NCI-H748 treated with DMSO at 0.1 percent for 48 hours (cell line): ENCODE measurements around the gene KRT2.

Experiments used
- DNase-seq: peaks from one replicate; lab custom pipeline; 2025; lab: John Stamatoyannopoulos, UW

Gene KRT2

GRCh38 chr12:52615208-52615868 lies 36.7 kb downstream of the KRT2 start:
- no peak for DNase-seq

GRCh38 chr12:52614381-52615207 lies 37.4 kb downstream of the KRT2 start:
- DNase-seq: no peak

GRCh38 chr12:52613384-52614030 lies 38.5 kb downstream of the KRT2 start:
- DNase-seq: no peak

DNA sequence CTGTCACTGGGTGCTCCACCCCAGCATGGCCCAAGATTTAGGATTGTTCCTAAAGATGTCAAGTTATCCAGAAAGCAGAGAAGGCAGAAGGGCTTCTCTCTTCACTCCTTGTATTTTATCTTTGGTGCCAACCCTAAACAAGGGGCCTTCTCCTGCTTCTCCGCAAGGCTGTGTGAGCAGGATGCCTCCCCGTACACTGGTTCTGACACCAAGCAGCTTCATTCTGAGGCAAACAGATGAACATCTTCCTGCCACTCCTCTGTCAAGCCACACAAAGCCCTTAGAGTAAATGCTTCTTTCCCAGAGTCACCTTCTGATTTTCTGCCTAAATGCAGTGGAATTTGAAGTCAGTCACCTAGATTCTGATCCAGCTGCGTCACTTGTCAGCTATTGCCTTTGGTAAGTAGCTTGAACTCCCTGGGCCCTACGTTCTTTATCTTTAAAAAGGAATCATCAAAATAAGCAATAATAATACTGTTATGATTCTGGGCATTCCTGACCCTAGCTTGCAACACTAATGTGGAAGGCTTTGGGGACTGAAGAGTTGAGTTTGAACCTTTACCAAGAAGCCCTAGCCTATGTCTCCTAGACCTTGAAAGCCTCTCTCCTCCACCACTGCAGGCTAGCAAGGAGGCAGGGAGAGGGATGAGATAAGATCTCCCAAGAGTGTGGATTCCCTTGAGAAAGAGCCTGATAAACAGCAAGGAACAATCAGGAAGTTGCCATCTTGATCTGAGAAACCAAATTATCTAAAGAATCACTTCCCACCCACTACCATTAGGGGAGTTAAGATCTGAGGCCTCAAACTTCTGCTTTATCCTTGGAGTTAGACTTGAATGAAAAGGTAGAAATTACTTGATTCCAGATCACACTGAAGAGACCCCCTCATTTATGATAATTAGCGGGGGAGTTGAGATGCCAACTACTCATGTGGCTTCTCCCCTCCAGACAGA lies 39.3 kb downstream of the KRT2 start:
- no peak for DNase-seq

DNA sequence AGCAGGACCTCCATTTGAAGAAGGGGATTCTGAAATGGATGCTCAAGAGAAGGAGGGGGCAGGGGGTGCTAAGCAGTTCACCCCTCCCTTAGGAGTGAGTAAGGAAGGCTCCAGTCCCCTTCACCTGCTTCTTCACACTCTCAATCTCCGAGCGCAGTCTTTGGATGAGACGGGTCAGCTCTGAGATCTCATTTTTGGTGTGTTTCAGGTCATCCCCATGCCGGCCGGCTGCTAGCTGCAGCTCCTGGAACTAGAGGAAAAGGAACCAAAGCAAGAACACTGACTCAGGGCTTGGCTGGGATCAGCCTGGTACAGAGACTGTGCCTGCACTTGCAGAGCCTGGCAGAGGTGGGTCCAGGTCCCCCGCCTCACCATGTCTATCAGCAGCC lies 40.9 kb downstream of the KRT2 start:
- DNase-seq: no peak

DNA sequence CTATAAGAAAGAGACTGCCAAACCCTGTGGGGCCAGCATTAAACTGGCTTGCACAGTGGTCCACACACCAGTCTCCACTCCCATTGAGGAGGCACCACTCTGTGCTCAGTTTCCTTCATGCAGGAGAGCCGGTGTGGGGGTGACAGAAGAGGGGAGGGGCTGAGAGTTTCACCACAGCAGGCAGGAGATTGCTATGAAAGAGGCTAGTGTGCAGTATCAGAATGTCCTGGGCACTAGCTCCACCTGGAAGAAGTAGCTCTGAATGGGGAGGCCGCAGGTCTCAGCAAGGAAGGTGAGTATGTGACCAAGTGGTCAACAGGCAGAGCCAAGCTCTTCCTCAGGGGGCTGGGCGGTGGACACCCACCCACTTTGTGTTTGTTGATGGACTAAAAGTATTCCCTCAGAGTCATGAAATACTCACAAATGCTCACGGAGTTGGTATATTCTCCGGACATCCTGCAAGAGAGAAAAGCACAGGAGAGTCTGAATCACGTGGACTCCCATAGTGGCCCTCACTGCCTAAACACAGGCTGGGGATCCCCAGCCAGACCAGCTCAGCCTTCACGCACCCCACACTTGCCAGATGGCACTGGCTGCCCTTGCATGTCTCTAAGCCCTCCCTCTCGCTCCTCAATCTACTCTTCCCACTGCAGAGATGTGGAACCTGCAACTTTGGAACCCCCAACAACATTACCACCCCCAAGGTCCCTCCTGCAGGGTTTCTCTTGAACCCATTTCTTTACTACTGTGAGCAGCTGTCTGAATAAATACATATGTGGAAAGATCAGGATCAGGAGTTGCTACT lies 43.0 kb downstream of the KRT2 start:
- DNase-seq: no peak

GRCh38 chr12:52608161-52608560 lies 43.9 kb downstream of the KRT2 start:
- no peak for DNase-seq

- no peak for DNase-seq
Observed at GRCh38 chr12:52607314-52607713, 44.7 kb downstream of the KRT2 start.

DNA sequence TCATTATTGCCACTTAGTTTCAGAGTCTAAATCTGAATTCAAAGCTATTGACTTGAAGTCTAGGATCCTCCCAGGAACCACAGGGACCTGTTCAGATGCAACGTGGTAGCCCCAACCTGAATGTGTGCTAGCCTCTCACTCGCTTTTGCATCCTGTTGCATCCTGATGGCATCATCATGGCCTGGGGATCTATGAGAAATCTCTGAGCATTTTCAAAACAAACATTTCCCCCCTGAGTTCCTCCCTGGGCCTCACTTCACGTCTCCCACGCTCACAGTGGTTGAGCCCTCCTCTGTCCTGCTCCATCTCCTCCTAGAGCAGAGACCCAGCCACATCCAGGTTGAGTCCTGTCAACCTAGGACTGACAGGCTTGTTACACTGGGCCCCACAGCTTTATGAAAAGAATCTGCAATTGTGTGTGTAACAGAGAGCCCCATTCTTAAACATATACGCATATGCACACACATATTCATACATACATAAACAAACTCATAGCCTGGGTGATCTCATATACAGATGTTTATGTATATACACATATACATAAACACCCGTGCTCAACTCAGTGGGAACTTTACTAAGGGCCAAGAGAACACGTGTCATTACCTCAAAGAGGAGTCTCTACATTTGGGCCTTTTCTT lies 45.3 kb downstream of the KRT2 start:
- no peak for DNase-seq

DNA sequence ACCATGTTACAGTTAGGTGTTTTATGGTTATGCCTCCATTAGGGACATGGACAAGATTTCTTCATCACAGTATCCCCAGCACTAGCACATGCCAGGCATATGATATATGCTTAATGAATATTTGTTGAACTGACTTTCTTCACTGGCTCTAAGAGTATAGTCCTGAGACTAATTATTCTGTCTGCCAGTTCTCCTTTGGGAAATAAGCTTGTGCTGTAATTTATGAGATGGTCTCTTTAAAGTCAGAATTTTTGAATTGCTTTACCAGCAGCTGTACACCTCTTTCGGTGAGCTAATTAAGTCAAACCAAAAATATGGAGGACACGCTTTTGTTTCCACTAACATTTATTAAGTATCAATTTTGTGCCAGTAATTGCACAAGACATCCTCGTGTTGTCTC lies 45.9 kb downstream of the KRT2 start:
- DNase-seq: no peak

DNA sequence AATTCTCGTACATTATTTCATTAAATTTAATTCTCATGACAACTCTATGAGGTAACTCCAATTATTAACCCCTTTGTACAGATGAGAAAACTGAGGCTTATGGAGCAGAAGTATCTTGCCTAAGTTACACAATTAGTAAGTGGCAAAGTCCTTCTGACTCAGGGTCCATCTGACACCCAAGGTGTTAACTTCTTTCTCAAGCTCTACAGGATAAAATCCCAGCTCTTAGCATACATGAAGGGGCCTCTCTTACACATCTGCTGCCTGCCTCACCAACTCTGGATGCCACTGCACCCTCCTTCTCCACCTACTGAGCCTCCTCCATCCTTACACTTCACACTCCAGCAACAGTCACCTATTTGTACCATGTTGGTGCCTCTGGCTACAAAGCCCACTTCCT lies 46.5 kb downstream of the KRT2 start:
- DNase-seq: no peak

DNA sequence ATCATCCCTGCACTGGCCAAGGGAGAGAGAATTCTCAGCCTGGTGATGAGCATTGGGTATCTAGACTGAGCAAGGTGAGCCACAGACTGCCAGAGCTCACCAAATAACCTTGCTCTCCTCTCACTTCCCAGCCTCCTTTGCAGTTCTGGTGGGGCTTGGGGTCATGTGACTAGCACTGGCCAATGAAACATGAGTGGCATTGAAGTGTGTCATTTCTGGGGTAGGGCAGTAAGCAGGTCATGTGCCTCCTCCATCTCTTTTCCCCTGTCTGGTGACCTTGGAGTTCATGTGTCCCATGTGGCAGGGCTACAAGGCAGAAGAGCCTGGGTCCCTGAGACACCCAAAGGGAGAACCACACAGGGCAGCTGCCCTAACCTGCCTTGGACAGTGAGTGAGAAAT lies 47.2 kb downstream of the KRT2 start:
- DNase-seq: no peak

- no peak for DNase-seq
Observed at GRCh38 chr12:52603314-52603713, 48.7 kb downstream of the KRT2 start.

DNA sequence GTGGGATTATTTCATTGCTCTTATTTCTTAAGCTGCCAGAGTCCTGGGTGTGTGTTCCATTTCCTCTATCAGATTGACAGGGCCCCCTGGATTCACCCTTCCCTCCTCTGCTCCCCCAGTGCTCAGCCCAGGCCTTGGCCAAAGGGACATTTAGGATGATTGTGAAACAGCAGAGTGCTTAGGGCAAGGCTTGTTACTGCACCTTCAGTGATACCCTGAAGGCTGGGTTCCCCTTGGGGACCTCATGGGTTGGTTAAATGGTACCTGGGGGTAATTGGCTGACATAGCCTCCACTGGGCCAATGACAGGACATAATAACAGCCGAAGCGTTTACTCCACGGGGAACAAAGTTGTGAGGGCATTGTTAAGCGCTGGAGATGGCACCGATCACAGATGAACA lies 49.5 kb downstream of the KRT2 start:
- DNase-seq: no peak

DNA sequence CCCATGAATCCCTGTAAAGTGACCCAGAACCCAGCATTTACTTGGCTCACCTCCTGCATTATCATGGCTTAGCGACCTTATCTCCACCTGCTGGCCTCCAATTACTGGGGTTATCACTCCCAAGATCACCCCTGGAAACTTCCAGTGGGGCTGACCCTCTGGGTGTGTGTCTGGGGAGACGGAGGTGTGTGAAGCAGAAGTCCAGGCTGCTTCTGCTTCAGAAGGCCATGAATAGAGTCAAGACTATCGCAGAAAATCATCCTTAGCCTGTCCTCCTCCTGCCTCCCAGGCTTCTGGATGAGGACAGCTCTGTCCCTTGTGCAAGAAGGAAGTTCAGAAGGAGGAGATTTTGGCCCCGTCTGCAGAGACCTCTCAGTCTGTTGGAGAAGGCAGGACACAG lies 50.3 kb downstream of the KRT2 start:
- no peak for DNase-seq

- no peak for DNase-seq
Observed at GRCh38 chr12:52600941-52601481, 51.0 kb downstream of the KRT2 start, which contains the start of gene KRT72. Gene KRT72 (minus strand): TSS chr12:52601463. CDS start chr12:52601452, 11 bp downstream.

DNA sequence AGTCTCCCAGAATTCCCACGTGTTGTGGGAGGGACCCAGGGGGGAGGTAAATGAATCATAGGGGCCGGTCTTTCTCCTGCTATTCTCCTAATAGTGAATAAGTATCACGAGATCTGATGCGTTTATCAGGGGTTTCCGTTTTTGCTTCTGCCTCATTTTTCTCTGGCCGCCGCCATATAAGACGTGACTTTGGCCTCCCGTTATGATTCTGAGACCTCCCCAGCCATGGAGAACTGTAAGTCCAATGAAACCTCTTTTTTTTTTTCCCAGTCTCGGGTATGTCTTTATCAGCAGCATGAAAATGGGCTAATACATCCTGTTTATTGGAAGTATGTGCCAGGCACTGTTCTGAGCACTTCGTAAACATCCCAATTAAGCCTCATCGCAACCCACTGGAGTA lies 51.5 kb downstream of the KRT2 start:
- DNase-seq: no peak

DNA sequence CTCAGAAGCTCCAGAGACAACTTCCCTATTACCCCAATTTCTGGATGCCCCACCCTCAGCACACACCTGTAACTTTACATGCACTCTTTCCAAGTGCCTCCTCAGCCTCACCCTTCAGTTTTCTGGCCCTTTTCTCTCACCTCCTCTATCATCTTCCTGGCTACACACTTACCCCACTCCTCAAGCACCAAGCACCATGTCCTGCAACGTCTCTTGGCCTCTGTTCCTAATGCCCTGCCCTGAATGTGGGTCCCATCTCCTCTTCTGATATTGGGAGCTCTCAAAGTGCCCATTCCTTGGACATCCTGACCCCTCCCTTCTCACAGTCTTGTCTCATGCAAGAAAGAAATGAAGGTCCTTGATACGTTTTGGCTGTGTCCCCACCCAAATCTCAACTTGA lies 51.9 kb downstream of the KRT2 start:
- no peak for DNase-seq

GRCh38 chr12:52598966-52599365 lies 53.0 kb downstream of the KRT2 start:
- no peak for DNase-seq
